Keratinocyte (primary cell): ENCODE results near the gene DEPDC4.

Experiments used
- EZH2 ChIP-seq: IDR thresholded peaks from one replicate; pipeline ENCODE4 v1.6.1; 2012; ENCODE audit warnings: inconsistent platforms, mild to moderate bottlenecking, low read length, moderate library complexity
- TF ChIP-seq, protein P1 (sequence below), 3 experiments: IDR thresholded peaks in 1 of 3; conservative IDR thresholded peaks in 1 of 3; optimal IDR thresholded peaks in 1 of 3; 2 replicates in 2 of 3; 3 replicates in 1 of 3; pipeline versions ENCODE3 to v1.5.1; 2011; ENCODE audit warnings: low read length in 3 of 3, mild to moderate bottlenecking in 3 of 3, moderate library complexity in 2 of 3, control low read depth in 1 of 3, inconsistent platforms in 1 of 3; ENCODE audit not compliant: insufficient read depth in 2 of 3; ENCODE audit errors: extremely low read depth in 1 of 3

DNA sequence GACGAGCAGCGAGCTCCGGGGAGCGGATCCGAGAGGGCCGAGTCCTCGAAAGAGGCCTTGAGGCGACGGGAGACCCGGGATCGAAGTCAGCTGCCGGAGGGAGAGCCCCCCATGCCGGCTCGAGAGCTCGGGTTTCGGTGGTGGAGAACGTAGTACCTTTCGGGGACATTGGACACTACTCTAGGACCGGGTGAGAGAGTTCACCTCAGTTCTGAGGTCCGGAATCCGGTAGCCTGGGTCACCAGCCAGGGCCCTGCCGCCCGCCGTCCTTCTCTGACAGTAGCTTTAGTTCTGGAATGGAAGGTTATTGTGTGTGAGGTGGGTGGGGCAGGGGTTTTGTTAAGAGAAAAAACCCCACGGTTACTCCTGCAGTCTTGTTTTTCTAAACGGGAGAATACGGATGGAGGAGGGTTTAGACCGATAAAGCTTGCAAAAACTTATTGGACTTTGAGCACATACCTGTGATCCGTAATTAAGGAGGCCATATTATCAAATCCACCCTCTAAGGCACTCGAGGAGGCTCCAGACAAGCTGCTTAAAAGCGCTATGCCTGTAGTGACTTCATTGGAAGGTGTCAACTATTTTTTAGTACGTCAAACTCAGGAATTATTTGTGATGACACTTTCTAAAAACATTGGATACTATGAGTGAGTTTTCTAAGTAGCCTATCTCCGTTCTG lies 863 bp upstream of the DEPDC4 start:
- TF ChIP-seq, protein P1, sequence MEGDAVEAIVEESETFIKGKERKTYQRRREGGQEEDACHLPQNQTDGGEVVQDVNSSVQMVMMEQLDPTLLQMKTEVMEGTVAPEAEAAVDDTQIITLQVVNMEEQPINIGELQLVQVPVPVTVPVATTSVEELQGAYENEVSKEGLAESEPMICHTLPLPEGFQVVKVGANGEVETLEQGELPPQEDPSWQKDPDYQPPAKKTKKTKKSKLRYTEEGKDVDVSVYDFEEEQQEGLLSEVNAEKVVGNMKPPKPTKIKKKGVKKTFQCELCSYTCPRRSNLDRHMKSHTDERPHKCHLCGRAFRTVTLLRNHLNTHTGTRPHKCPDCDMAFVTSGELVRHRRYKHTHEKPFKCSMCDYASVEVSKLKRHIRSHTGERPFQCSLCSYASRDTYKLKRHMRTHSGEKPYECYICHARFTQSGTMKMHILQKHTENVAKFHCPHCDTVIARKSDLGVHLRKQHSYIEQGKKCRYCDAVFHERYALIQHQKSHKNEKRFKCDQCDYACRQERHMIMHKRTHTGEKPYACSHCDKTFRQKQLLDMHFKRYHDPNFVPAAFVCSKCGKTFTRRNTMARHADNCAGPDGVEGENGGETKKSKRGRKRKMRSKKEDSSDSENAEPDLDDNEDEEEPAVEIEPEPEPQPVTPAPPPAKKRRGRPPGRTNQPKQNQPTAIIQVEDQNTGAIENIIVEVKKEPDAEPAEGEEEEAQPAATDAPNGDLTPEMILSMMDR (optimal IDR thresholded peaks at IDR 0.05 in 1 of 3, IDR thresholded peaks at IDR 0.05 in 1 of 3, conservative IDR thresholded peaks at IDR 0.05 in 1 of 3; ENCODE audit: extremely low read depth in 1 of 3, insufficient read depth in 2 of 3, low read length in 3 of 3): no peak
- TF ChIP-seq EZH2: no peak
